ENCODE results near the gene DGKH. TPM values are rescaled to one million over a fixed set of nuclear protein-coding genes. Genes with fewer than 3 reads are reported as not detected.
A peak's percentile ranks its signal among the peaks of the same experiment; 100 is the strongest.

Gene DGKH
- total and polyA plus RNA-seq, 10 of the 15 experiments (the other 5 are each of a cell fraction or from before 2014, with no cell fraction given) = 1.3 to 15.2 (median 7.3) TPM

- TF ChIP-seq CTCF (IDR thresholded peaks at IDR 0.05 in 2 of 3, conservative IDR thresholded peaks at IDR 0.05 in 1 of 3; ENCODE audit: control insufficient read depth in 2 of 3, extremely low read depth in 1 of 3, insufficient read depth in 1 of 3, low read depth in 3 of 3, low read length in 3 of 3) (peak; percentile 55 to 60 (median 57); a peak in 5 of 6 replicates), WRNIP1 (IDR thresholded peaks at IDR 0.05; ENCODE audit: borderline replicate concordance, low read depth, low read length) (no peak), HDAC6 (IDR thresholded peaks at IDR 0.05; ENCODE audit: unreplicated experiment) (no peak)
Measured at GRCh38 chr13:42215578-42216421, 167.4 kb downstream of the DGKH start (continued).

GRCh38 chr13:42216422-42216735, 167.9 kb downstream of the DGKH start:
- no TSS peak for BruUV-seq (replicated peaks)
- SMC1A ChIA-PET (ENCODE audit: uncharacterized antibody, unreplicated experiment) = interaction anchor here (1.0 to 1.9 kb wide), 3 partner anchors 544 to 551 kb away, joined by 3 to 11 read pairs (median 3); no protein-coding TSS in a partner anchor
- CTCF ChIA-PET = interaction anchor here (0.7 to 3.7 kb wide), 8 partner anchors 8 to 550 kb away, joined by 3 to 21 read pairs (median 4); no protein-coding TSS in a partner anchor
- Histone ChIP-seq H3K36me3 (ENCODE audit: control insufficient read depth in 2 of 2, insufficient read depth in 2 of 2, low read length in 1 of 2) (peaks cover 0 to 14% of the 10 kb centered on the region in 2 experiments; a peak in 2 of 4 replicates), H3K4me1 (ENCODE audit: control insufficient read depth, insufficient read depth, low read length) (no peaks in the 10 kb centered on the region), H3K27me3 (replicated peaks in 1 of 2; ENCODE audit: control insufficient read depth in 2 of 2, insufficient read depth in 2 of 2, low read length in 1 of 2) (no peaks in the 10 kb centered on the region), H3K27ac (ENCODE audit: control insufficient read depth, insufficient read depth) (no peak overlapping the region), H3K9me3 (replicated peaks; ENCODE audit: control insufficient read depth, insufficient read depth, low read length) (no peaks in the 10 kb centered on the region), H2AFZ (ENCODE audit: control insufficient read depth, low read depth, low read length) (no peak overlapping the region), H3K9ac (ENCODE audit: control insufficient read depth, insufficient read depth, low read length) (no peak overlapping the region), H3K4me3 (no peak overlapping the region), H3K4me2 (ENCODE audit: control insufficient read depth, insufficient read depth) (no peak overlapping the region), H4K20me1 (ENCODE audit: control insufficient read depth, insufficient read depth) (no peaks in the 10 kb centered on the region), H3K79me2 (ENCODE audit: control insufficient read depth, insufficient read depth, low read length) (no peaks in the 10 kb centered on the region)
- FAIRE-seq = no peak
- in situ Hi-C loops (cut with MboI) (no loop called here), intact Hi-C loops (cut with micrococcal nuclease; ENCODE audit: unreplicated experiment) (loop anchor here (5.0 kb wide), 1 partner anchor 549 kb away; no protein-coding TSS in a partner anchor)
- ATAC-seq = peak; percentile 16; the same call in 2 of the 3 replicates
- RAD21 ChIA-PET (ENCODE audit: unreplicated experiment) = interaction anchor here (1.0 to 1.6 kb wide), 2 partner anchors 523 to 547 kb away, joined by 5 read pairs; no protein-coding TSS in a partner anchor
- TF ChIP-seq ESRRA (IDR thresholded peaks at IDR 0.05; ENCODE audit: low read length) (no peak), MLLT1 (IDR thresholded peaks at IDR 0.05) (no peak), BCLAF1 (IDR thresholded peaks at IDR 0.05) (no peak), MXI1 (IDR thresholded peaks at IDR 0.05; ENCODE audit: low read depth, low read length) (no peak)
- WGBS (ENCODE audit: insufficient coverage, insufficient replicate concordance, low lambda C conversion rate, missing lambda C conversion rate) = 26% methylated on average over 1 of the region's 1 CpG
- no peak for DNase-seq (ENCODE audit: low read depth, low spot score)
- POLR2A ChIA-PET = no interaction called here
